HEK293 (cell line): ENCODE results near the gene COMMD7.

ENCODE experiments used
- CTCF ChIA-PET: fragments of 350-600 bp; formaldehyde crosslinking; extraction: SDS; loops from one replicate; lab custom pipeline; 2021; ENCODE audit warnings: antibody characterized with exemption; lab: Yijun Ruan, JAX
- POLR2A ChIA-PET: fragments of 300-600 bp; formaldehyde crosslinking; extraction: SDS; loops from one replicate; lab custom pipeline; 2020; ENCODE audit warnings: antibody characterized with exemption, inconsistent platforms; lab: Yijun Ruan, JAX
- H3K27ac ChIP-seq: fragments of 200-500 bp; sonication (Bioruptor generic); 2 replicates; pipeline ENCODE4 v1.5.1; 2014; ENCODE audit warnings: low read depth, low read length, control low read depth, inconsistent platforms; ENCODE audit errors: extremely low read depth
- H3K36me3 ChIP-seq, 2 experiments: fragments of 200-500 bp in 1 of 2; sonication (Bioruptor generic) in 1 of 2; 1 replicate in 1 of 2; 2 replicates in 1 of 2; pipeline ENCODE4 v1.5.1; 2014 to 2017; ENCODE audit warnings: inconsistent platforms in 2 of 2, low read length in 2 of 2; ENCODE audit not compliant: control insufficient read depth in 2 of 2, insufficient read depth in 1 of 2
- H3K4me1 ChIP-seq: fragments of 200-500 bp; sonication (Bioruptor generic); 2 replicates; pipeline ENCODE4 v1.5.1; 2014; ENCODE audit warnings: mild to moderate bottlenecking, low read length, inconsistent platforms; ENCODE audit not compliant: control insufficient read depth, insufficient read depth
- H3K4me3 ChIP-seq: 2 replicates; pipeline ENCODE4 v1.5.1; 2011; ENCODE audit warnings: low read depth, mild to moderate bottlenecking, control low read depth, low read length, moderate library complexity
- H3K9me3 ChIP-seq: fragments of 200-500 bp; sonication (Bioruptor generic); 2 replicates; pipeline ENCODE4 v1.5.1; 2014; ENCODE audit warnings: low read depth, low read length, inconsistent platforms; ENCODE audit not compliant: control insufficient read depth, insufficient read depth
- GFI1B ChIP-seq: fragments of 450-650 bp; formaldehyde crosslinking; IDR thresholded peaks from 2 replicates; pipeline ENCODE4 v1.5.1; 2016; ENCODE audit warnings: missing biosample characterization, missing genetic modification characterization
- GLIS1 ChIP-seq: fragments of 450-650 bp; formaldehyde crosslinking; IDR thresholded peaks from 2 replicates; pipeline ENCODE4 v1.5.1; 2016; ENCODE audit warnings: missing biosample characterization, missing genetic modification characterization
- KLF1 ChIP-seq: fragments of 450-650 bp; formaldehyde crosslinking; IDR thresholded peaks from 2 replicates; pipeline ENCODE4 v1.5.1; 2016; ENCODE audit warnings: missing biosample characterization, missing genetic modification characterization
- MEIS1 ChIP-seq: sonication (generic); formaldehyde crosslinking; IDR thresholded peaks from 2 replicates; pipeline ENCODE4 v1.8.1; 2022; ENCODE audit warnings: missing genetic modification reagents, mild to moderate bottlenecking, borderline replicate concordance
- RBAK ChIP-seq: fragments of 450-650 bp; formaldehyde crosslinking; IDR thresholded peaks from 2 replicates; pipeline ENCODE4 v1.5.1; 2016; ENCODE audit warnings: missing biosample characterization, missing genetic modification characterization
- SP2 ChIP-seq: fragments of 450-650 bp; formaldehyde crosslinking; IDR thresholded peaks from 2 replicates; pipeline ENCODE4 v1.5.1; 2016; ENCODE audit warnings: missing biosample characterization, missing genetic modification characterization
- SP7 ChIP-seq: fragments of 450-650 bp; formaldehyde crosslinking; IDR thresholded peaks from 2 replicates; pipeline ENCODE4 v1.5.1; 2016; ENCODE audit warnings: missing biosample characterization, missing genetic modification characterization
- TCF7L2 ChIP-seq: IDR thresholded peaks from 2 replicates; pipeline ENCODE4 v1.6.1; 2011; ENCODE audit warnings: low read depth, mild to moderate bottlenecking, inconsistent platforms, low read length, moderate library complexity, borderline replicate concordance
- WT1 ChIP-seq: fragments of 450-650 bp; formaldehyde crosslinking; IDR thresholded peaks from 2 replicates; pipeline ENCODE4 v1.5.1; 2016; ENCODE audit warnings: missing biosample characterization, missing genetic modification characterization
- ZBTB17 ChIP-seq: fragments of 450-650 bp; formaldehyde crosslinking; IDR thresholded peaks from 2 replicates; pipeline ENCODE4 v1.5.1; 2016; ENCODE audit warnings: missing biosample characterization, missing genetic modification characterization
- ZBTB8A ChIP-seq: fragments of 450-650 bp; formaldehyde crosslinking; IDR thresholded peaks from 2 replicates; pipeline ENCODE4 v1.5.1; 2016; ENCODE audit warnings: missing biosample characterization, missing genetic modification characterization
- ZFHX2 ChIP-seq: fragments of 450-650 bp; formaldehyde crosslinking; conservative IDR thresholded peaks from 2 replicates; pipeline ENCODE4 v1.5.1; 2016; ENCODE audit warnings: missing biosample characterization, missing genetic modification characterization
- ZFP69B ChIP-seq: fragments of 450-650 bp; formaldehyde crosslinking; IDR thresholded peaks from 2 replicates; pipeline ENCODE4 v1.5.1; 2016; ENCODE audit warnings: missing biosample characterization, missing genetic modification characterization
- ZIC2 ChIP-seq: fragments of 450-650 bp; formaldehyde crosslinking; IDR thresholded peaks from 2 replicates; pipeline ENCODE4 v1.5.1; 2016; ENCODE audit warnings: missing biosample characterization, missing genetic modification characterization
- ZNF121 ChIP-seq: fragments of 450-650 bp; formaldehyde crosslinking; IDR thresholded peaks from 2 replicates; pipeline ENCODE4 v1.5.1; 2016; ENCODE audit warnings: missing biosample characterization, missing genetic modification characterization
- ZNF169 ChIP-seq: fragments of 450-650 bp; formaldehyde crosslinking; IDR thresholded peaks from 2 replicates; pipeline ENCODE4 v1.5.1; 2016; ENCODE audit warnings: missing biosample characterization, missing genetic modification characterization
- ZNF239 ChIP-seq: fragments of 450-650 bp; formaldehyde crosslinking; IDR thresholded peaks from 2 replicates; pipeline ENCODE4 v1.5.1; 2016; ENCODE audit warnings: missing biosample characterization, missing genetic modification characterization
- ZNF266 ChIP-seq: fragments of 450-650 bp; formaldehyde crosslinking; IDR thresholded peaks from 2 replicates; pipeline ENCODE4 v1.5.1; 2016; ENCODE audit warnings: missing biosample characterization, missing genetic modification characterization, low read depth
- ZNF341 ChIP-seq: fragments of 450-650 bp; formaldehyde crosslinking; IDR thresholded peaks from 2 replicates; pipeline ENCODE4; 2016; ENCODE audit warnings: low read depth, missing biosample characterization, missing genetic modification characterization
- ZNF350 ChIP-seq: fragments of 450-650 bp; formaldehyde crosslinking; IDR thresholded peaks from 2 replicates; pipeline ENCODE4 v1.5.0; 2017; ENCODE audit warnings: missing biosample characterization, mild to moderate bottlenecking, missing genetic modification characterization
- ZNF394 ChIP-seq: fragments of 450-650 bp; formaldehyde crosslinking; IDR thresholded peaks from 2 replicates; pipeline ENCODE4 v1.5.1; 2016; ENCODE audit warnings: missing biosample characterization, missing genetic modification characterization, mild to moderate bottlenecking, moderate library complexity, borderline replicate concordance
- ZNF623 ChIP-seq: fragments of 450-650 bp; formaldehyde crosslinking; IDR thresholded peaks from 2 replicates; pipeline ENCODE4 v1.5.1; 2016; ENCODE audit warnings: missing biosample characterization, missing genetic modification characterization
- ZNF645 ChIP-seq: fragments of 450-650 bp; formaldehyde crosslinking; IDR thresholded peaks from 2 replicates; pipeline ENCODE4; 2016; ENCODE audit warnings: missing biosample characterization, missing genetic modification characterization
- TF ChIP-seq, protein P1 (sequence below): fragments of 450-650 bp; formaldehyde crosslinking; IDR thresholded peaks from 2 replicates; pipeline ENCODE4 v1.5.1; 2017; ENCODE audit warnings: missing biosample characterization, missing genetic modification characterization
- TF ChIP-seq, protein P2 (sequence below): fragments of 450-650 bp; formaldehyde crosslinking; IDR thresholded peaks from 2 replicates; pipeline ENCODE4 v1.5.0; 2017; ENCODE audit warnings: missing biosample characterization, missing genetic modification characterization, borderline replicate concordance

Gene COMMD7

DNA sequence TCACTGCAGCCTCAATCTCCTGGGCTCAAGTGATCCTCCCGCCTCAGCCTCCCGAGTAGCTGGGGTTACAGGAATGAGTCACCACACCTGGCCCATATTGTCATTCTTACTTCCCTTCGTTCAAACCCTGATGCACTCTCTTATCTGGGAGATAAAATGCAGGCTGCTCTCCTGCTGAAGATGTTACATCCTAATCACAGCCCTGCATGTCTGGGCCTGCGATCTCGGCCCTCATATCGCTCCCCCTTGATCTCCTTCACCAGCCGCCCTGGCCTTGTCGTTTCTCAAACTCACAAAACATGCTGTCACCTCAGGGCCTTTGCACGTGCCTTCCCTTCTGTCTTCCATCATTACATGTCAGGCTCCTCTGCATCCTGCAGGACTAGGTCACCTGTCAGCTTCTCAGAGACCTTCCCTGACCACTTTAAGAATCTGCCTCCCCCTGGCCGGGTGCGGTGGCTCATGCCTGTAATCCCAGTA is 60.7 kb downstream of the COMMD7 start:
- ChIA-PET CTCF (no interaction called here), POLR2A (no interaction called here)
- Histone ChIP-seq H3K4me1 (no peaks in the 10 kb centered on the region), H3K4me3 (no peak overlapping the region), H3K9me3 (no peaks in the 10 kb centered on the region), H3K27ac (no peak overlapping the region), H3K36me3 (no peaks in the 10 kb centered on the region)
- TF ChIP-seq ZNF623, result peak; percentile 98
- TF ChIP-seq KLF1, result no peak

GRCh38 chr20:32681175-32682084 is 61.8 kb downstream of the COMMD7 start:
- no peaks in the 10 kb centered on the region for H3K4me1 ChIP-seq
- H3K27ac ChIP-seq, result no peak overlapping the region
- H3K36me3 ChIP-seq, result no peaks in the 10 kb centered on the region
- ChIA-PET POLR2A (interaction anchor here (0.6 to 1.3 kb wide), 3 partner anchors 16 to 81 kb away, joined by 3 to 4 read pairs (median 3); no protein-coding TSS in a partner anchor), CTCF (interaction anchor here (0.5 to 1.9 kb wide), 7 partner anchors 13 to 589 kb away, joined by 3 to 20 read pairs (median 3); no protein-coding TSS in a partner anchor)
- H3K4me3 ChIP-seq, result no peak overlapping the region
- TF ChIP-seq RBAK (tag by site-specific recombination) (no peak), ZBTB17 (tag by site-specific recombination) (peak; percentile 90), ZBTB8A (tag by site-specific recombination) (0 out of 2 replicates have a peak, but pooled peaks have one; percentile 28), ZNF266 (tag by site-specific recombination) (no peak), GFI1B (tag by site-specific recombination) (no peak), WT1 (tag by site-specific recombination) (peak; percentile 21; the same call in 1 of the 2 replicates), ZNF645 (no peak), SP2 (peak; percentile 26), SP7 (0 out of 2 replicates have a peak, but pooled peaks have one; percentile 26), ZFP69B (tag by site-specific recombination) (no peak), ZNF121 (no peak), ZFHX2 (0 out of 2 replicates have a peak, but pooled peaks have one; percentile 4), TCF7L2 (no peak), MEIS1 (CRISPR knock-in tag) (0 out of 2 replicates have a peak, but pooled peaks have one; percentile 10), GLIS1 (tag by site-specific recombination) (peak; percentile 90), ZNF169 (tag by site-specific recombination) (no peak), ZNF341 (no peak), ZNF394 (peak; percentile 28; the same call in 1 of the 2 replicates), ZIC2 (tag by site-specific recombination) (peak; percentile 84), ZNF239 (tag by site-specific recombination) (no peak), ZNF350 (tag by site-specific recombination) (no peak)
- TF ChIP-seq, protein P1, sequence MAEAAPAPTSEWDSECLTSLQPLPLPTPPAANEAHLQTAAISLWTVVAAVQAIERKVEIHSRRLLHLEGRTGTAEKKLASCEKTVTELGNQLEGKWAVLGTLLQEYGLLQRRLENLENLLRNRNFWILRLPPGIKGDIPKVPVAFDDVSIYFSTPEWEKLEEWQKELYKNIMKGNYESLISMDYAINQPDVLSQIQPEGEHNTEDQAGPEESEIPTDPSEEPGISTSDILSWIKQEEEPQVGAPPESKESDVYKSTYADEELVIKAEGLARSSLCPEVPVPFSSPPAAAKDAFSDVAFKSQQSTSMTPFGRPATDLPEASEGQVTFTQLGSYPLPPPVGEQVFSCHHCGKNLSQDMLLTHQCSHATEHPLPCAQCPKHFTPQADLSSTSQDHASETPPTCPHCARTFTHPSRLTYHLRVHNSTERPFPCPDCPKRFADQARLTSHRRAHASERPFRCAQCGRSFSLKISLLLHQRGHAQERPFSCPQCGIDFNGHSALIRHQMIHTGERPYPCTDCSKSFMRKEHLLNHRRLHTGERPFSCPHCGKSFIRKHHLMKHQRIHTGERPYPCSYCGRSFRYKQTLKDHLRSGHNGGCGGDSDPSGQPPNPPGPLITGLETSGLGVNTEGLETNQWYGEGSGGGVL (tag by site-specific recombination), result peak; percentile 98
- TF ChIP-seq, protein P2, sequence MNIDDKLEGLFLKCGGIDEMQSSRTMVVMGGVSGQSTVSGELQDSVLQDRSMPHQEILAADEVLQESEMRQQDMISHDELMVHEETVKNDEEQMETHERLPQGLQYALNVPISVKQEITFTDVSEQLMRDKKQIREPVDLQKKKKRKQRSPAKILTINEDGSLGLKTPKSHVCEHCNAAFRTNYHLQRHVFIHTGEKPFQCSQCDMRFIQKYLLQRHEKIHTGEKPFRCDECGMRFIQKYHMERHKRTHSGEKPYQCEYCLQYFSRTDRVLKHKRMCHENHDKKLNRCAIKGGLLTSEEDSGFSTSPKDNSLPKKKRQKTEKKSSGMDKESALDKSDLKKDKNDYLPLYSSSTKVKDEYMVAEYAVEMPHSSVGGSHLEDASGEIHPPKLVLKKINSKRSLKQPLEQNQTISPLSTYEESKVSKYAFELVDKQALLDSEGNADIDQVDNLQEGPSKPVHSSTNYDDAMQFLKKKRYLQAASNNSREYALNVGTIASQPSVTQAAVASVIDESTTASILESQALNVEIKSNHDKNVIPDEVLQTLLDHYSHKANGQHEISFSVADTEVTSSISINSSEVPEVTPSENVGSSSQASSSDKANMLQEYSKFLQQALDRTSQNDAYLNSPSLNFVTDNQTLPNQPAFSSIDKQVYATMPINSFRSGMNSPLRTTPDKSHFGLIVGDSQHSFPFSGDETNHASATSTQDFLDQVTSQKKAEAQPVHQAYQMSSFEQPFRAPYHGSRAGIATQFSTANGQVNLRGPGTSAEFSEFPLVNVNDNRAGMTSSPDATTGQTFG (tag by site-specific recombination), result no peak
- no peaks in the 10 kb centered on the region for H3K9me3 ChIP-seq
